ENCODE measurements around the gene BMPR2.

Gene BMPR2

DNA sequence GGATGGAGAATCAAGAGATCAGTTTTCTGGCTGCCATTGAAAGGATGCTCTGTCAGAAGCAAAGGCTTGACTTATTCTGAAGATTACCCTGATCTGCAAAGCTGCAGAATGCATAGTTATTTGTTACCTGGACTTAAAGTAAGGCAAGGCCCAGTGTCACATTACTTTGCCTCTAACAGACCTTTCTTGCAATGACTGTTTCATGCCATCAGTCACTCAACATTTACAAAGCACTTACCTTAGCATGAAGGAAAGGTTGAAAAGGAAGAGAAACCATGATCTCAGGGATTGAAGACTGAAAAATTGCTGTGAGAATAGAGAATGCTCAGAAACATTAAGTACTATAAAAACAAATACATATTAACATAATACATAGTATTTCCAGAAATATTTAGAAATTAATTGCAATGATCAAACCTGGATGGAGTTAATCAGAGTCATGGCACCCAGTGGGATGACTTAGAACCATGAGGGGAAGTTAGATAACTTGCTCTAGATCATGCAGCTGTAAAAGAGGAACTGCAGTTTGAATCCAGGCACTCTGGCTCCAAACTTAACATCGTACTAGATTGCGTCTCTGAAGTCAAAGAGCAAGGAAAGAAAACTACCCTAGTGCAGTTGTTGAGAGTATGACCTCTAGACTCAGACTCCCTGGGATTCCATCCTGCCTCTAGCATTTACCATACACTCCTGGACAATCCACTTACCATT, 232.2 kb downstream of the BMPR2 start:
- DNase-seq, result peak; percentile 64 to 79 (median 75)

- peak; percentile 29 to 63 (median 55) for DNase-seq
Observed at GRCh38 chr2:202609381-202610145, 233.4 kb downstream of the BMPR2 start.

- DNase-seq, result no peak
Observed at GRCh38 chr2:202610380-202610779, 234.3 kb downstream of the BMPR2 start.

GRCh38 chr2:202612145-202612544, 236.0 kb downstream of the BMPR2 start:
- DNase-seq, result no peak

- DNase-seq, result no peak
Observed at GRCh38 chr2:202613479-202613878, 237.4 kb downstream of the BMPR2 start.
